Motor neuron (in vitro differentiated cells): ENCODE results near the gene BICRAL. TPM values are rescaled to one million over a fixed set of nuclear protein-coding genes. Genes with fewer than 3 reads are reported as not detected.
"Not testable (repeated sequence)": the region's sequence is repeated elsewhere in the genome, so short reads cannot be mapped to it uniquely, and the experiment has no call there.

Experiments
- ATAC-seq, 8 experiments: fragments of 200-7000 bp; cut with Tn5 transposase; replicated peaks in 6 of 8; 2 replicates each; pipeline ENCODE4 v1.8.0; 2021; ENCODE audit warnings: mild to moderate bottlenecking in 8 of 8, moderate library complexity in 8 of 8
- H3K27ac ChIP-seq, 2 donors: fragments of 250-450 bp; sonication (Bioruptor Pico); 2 replicates each; pipeline ENCODE4 v1.9.0; 2021; ENCODE audit warnings: antibody characterized with exemption in 2 of 2, mild to moderate bottlenecking in 2 of 2, moderate library complexity in 1 of 2
- H3K4me1 ChIP-seq, 2 donors: fragments of 250-450 bp; sonication (Bioruptor Pico); replicated peaks in 1 of 2; 2 replicates each; pipeline ENCODE4 v1.6.1; 2021; ENCODE audit warnings: antibody characterized with exemption in 2 of 2, mild to moderate bottlenecking in 2 of 2, moderate library complexity in 1 of 2
- H3K4me3 ChIP-seq, 5 donors: fragments of 250-450 bp; sonication (Bioruptor Pico); 2 replicates each; pipeline ENCODE4 v1.9.0; 2021; ENCODE audit warnings: antibody characterized with exemption in 5 of 5, mild to moderate bottlenecking in 5 of 5, moderate library complexity in 4 of 5
- WGBS, 10 experiments: fragments of 450-650 bp; shearing (Covaris generic); methylation state at CpG; one replicate each; pipeline ENCODE4 v1.0.0; 2022; 5-methylcytosine and 5-hydroxymethylcytosine counted together
- in situ Hi-C, 9 experiments: fragments of 400-800 bp; cut with MboI; loops; one replicate each; pipeline ENCODE4 v1.15.0; 2021; ENCODE audit warnings: low sequenced_read_pairs in 9 of 9, low pct_unique_long_range_greater_than_20kb in 2 of 9; ENCODE audit not compliant: unreplicated experiment in 9 of 9
- total RNA-seq, 8 experiments: library from RNA; unstranded; fragments of 300-600 nt; gene quantifications; 2 replicates each; pipeline versions ENCODE4 v1.2.3 to v1.2.4, GENCODE V29; 2022

Gene BICRAL
- total RNA-seq, 8 experiments from 2014 or later: 4.0 to 10.4 (median 8.8) TPM

DNA sequence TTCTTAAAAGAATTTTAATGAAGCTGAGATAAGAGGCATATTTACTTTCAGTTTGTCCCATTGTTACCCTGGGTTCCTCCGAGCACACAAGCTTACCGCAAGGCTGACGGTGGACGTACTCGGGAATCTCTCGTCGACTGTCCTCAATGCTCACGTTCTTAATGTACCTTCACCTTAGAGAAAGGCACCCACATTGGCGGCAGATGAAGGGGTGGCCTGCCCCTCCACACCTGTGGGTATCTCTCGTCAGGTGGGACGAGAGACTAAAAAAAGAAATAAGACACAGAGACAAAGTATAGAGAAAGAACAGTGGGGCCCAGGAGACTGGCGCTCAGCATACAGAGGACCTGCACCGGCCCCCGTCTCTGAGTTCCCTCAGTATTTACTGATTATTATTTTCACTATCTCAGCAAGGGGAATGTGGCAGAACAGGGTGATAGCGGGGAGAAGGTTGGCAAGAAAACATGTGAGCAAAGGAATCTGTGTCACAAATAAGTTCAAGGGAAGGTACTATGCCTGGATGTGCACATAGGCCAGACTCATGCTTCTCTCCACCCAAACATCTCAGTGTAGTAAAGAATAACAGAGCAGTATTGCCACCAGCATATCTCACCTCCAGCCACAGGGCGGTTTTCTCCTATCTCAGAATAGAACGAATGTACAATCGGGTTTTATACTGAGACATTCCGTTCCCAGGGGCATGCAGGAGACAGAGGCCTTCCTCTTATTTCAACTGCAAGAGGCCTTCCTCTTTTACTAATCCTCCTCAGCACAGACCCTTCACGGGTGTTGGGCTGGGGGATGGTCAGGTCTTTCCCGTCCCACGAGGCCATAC, 120.8 kb downstream of the BICRAL start:
- not testable (repeated sequence) for H3K4me3 ChIP-seq, ATAC-seq, H3K27ac ChIP-seq
- WGBS, 10 experiments: 80 to 100% (median 87%) methylated on average over 1 to 13 of the region's 22 CpGs; no CpG with 5 or more reads in 2 of the 10 experiments
- peaks cover 3 to 14% of the 10 kb centered on the region in 2 donors for H3K4me1 ChIP-seq
- in situ Hi-C loops: loop anchor here in 3 of 9 experiments (25.0 kb wide), 2 partner anchors 110 to 235 kb away; partner anchors contain the start of genes KLHDC3 (in 1 of the 3), MEA1 (in 1 of the 3) and RRP36 (in 1 of the 3)

DNA sequence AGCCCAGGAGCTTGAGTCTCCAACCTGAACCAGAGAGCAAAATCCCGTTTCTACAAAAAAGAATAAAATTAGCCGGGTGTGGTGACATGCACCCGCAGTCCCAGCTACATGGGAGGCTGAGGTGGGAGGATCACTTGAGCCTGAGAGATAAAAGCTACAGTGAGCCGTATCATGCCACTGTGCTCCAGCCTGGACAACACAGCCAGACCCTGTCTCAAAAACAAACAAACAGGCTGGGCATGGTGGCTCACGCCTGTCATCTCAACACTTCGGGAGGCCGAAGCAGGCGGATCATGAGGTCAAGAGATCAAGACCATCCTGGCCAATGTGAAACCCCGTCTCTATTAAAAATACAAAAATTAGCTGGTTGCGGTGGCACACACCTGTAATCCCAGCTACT, 122.6 kb downstream of the BICRAL start:
- WGBS, 10 experiments: 80 to 100% (median 90%) methylated on average over 2 to 10 of the region's 10 CpGs; no CpG with 5 or more reads in 2 of the 10 experiments
- in situ Hi-C loops: loop anchor here in 3 of 9 experiments (25.0 kb wide), 2 partner anchors 108 to 233 kb away; partner anchors contain the start of genes KLHDC3 (in 1 of the 3), MEA1 (in 1 of the 3) and RRP36 (in 1 of the 3)
- Histone ChIP-seq H3K27ac (no peak overlapping the region), H3K4me1 (peaks cover 3 to 9% of the 10 kb centered on the region in 2 donors), H3K4me3 (no peak overlapping the region)
- no peak for ATAC-seq

DNA sequence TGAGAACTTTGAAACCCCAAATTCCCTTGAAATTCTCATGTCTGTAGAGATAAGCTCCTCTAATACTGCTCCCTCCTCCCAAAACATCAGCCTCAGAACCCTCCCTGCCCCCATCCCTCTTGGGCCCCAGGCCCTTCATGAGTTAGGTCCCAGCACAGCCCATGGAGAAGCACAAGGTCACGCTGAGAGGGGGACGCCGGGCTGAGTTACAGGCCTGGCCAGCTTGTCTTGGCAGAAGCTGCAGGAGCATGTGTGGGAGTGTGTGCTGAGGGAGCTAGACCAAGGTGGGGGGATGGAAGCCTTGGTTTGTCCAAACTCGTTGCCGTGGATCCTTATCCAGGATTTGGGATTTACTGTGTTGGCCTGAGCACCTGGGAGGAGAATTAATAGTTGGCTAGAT, 125.5 kb downstream of the BICRAL start:
- 83 to 93% (median 90%) methylated on average over 2 of the region's 5 CpGs; no CpG with 5 or more reads in 7 of the 10 experiments for WGBS, 10 experiments
- no peaks in the 10 kb centered on the region for H3K4me1 ChIP-seq
- no peak overlapping the region for H3K27ac ChIP-seq
- no peak for ATAC-seq
- H3K4me3 ChIP-seq: no peak overlapping the region
- in situ Hi-C loops: loop anchor here in 3 of 9 experiments (25.0 kb wide), 2 partner anchors 105 to 230 kb away; partner anchors contain the start of genes KLHDC3 (in 1 of the 3), MEA1 (in 1 of the 3) and RRP36 (in 1 of the 3)

DNA sequence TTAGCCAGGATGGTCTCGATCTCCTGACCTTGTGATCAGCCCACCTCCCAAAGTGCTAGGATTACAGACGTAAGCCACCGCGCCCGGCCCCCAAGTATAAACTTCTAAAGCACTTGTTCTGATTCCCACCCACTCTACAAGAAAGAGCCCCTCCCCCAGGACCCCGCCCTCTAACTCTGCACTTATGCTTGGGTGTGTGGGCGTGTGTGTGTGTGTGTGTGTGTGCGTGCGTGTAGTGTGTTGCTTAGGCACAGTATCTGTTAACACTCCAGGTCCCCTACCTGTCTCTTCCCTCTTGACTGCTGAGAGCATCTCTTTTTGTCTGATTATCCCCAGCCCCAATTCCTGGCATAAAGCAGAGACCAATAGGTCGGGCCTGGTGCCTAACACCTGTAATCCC, 128.0 kb downstream of the BICRAL start:
- in situ Hi-C loops: loop anchor here in 3 of 9 experiments (25.0 kb wide), 2 partner anchors 102 to 227 kb away; partner anchors contain the start of genes KLHDC3 (in 1 of the 3), MEA1 (in 1 of the 3) and RRP36 (in 1 of the 3)
- no peak overlapping the region for H3K4me3 ChIP-seq
- no peaks in the 10 kb centered on the region for H3K4me1 ChIP-seq
- ATAC-seq: no peak
- WGBS, 10 experiments: 89% methylated on average over 3 of the region's 10 CpGs; no CpG with 5 or more reads in 9 of the 10 experiments
- H3K27ac ChIP-seq: no peak overlapping the region

- no peak overlapping the region for H3K27ac ChIP-seq
- in situ Hi-C loops: loop anchor here in 3 of 9 experiments (25.0 kb wide), 2 partner anchors 101 to 226 kb away; partner anchors contain the start of genes KLHDC3 (in 1 of the 3), MEA1 (in 1 of the 3) and RRP36 (in 1 of the 3)
- no peaks in the 10 kb centered on the region for H3K4me1 ChIP-seq
- 0 to 39% (median 20%) methylated on average over 1 to 7 of the region's 49 CpGs; no CpG with 5 or more reads in 4 of the 10 experiments for WGBS, 10 experiments
- peak overlapping the region in 1 of 5 donors; percentile 17 for H3K4me3 ChIP-seq
- ATAC-seq: peak in 6 of 8 experiments; percentile 18 to 57 (median 32)
Observed at GRCh38 chr6:42911171-42912021, 129.5 kb downstream of the BICRAL start.

GRCh38 chr6:42914546-42914945, 132.7 kb downstream of the BICRAL start:
- no peak for ATAC-seq
- 8 to 100% (median 81%) methylated on average over 1 to 4 of the region's 4 CpGs; no CpG with 5 or more reads in 3 of the 10 experiments for WGBS, 10 experiments
- in situ Hi-C loops: loop anchor here in 3 of 9 experiments (25.0 kb wide), 2 partner anchors 98 to 223 kb away; partner anchors contain the start of genes KLHDC3 (in 1 of the 3), MEA1 (in 1 of the 3) and RRP36 (in 1 of the 3)
- no peak overlapping the region for H3K4me3 ChIP-seq
- no peaks in the 10 kb centered on the region for H3K4me1 ChIP-seq
- no peak overlapping the region for H3K27ac ChIP-seq

DNA sequence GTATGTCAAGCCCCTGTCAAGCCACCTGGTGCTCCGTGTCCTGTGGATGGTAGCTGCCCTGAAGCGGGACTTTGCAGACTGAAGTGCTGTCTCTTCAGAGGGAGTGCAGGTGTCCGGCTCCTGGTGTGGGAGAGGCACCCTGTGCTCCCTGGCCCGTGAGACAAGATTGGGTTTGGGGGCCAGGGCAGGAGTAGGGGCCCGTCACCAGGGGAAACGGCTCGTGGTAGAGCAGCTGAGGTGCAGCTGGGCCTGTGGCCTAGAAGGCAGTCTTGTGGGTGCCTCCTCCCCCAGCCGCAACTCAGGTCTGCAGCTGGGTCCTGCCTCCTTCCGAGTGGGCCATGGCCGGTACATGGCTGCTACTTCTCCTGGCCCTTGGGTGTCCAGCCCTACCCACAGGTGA, 133.9 kb downstream of the BICRAL start, which contains the start of gene PTCRA:
Gene PTCRA, plus strand, starts transcription at position 322 of the 400 bp plus-strand sequence. Its CDS starts 17 bp downstream, at position 339.
- ATAC-seq: no peak
- H3K27ac ChIP-seq: no peak within 1 kb of the TSS
- H3K4me3 ChIP-seq: no peak within 1 kb of the TSS
- 0 to 75% (median 40%) methylated on average over 1 to 6 of the region's 10 CpGs; no CpG with 5 or more reads in 7 of the 10 experiments for WGBS, 10 experiments
- in situ Hi-C loops: loop anchor here in 3 of 9 experiments (25.0 kb wide), 2 partner anchors 97 to 222 kb away; partner anchors contain the start of genes KLHDC3 (in 1 of the 3), MEA1 (in 1 of the 3) and RRP36 (in 1 of the 3)
- no peaks in the 10 kb centered on the region for H3K4me1 ChIP-seq

GRCh38 chr6:42916288-42916687, 134.4 kb downstream of the BICRAL start:
- 67 to 100% methylated on average over 1 of the region's 1 CpG; no CpG with 5 or more reads in 8 of the 10 experiments for WGBS, 10 experiments
- H3K27ac ChIP-seq: no peak overlapping the region

More at GRCh38 chr6:42916288-42916687, 134.4 kb downstream of the BICRAL start:
- H3K4me3 ChIP-seq: no peak overlapping the region
- no peak for ATAC-seq
- no peaks in the 10 kb centered on the region for H3K4me1 ChIP-seq
- in situ Hi-C loops: loop anchor here in 3 of 9 experiments (25.0 kb wide), 2 partner anchors 96 to 221 kb away; partner anchors contain the start of genes KLHDC3 (in 1 of the 3), MEA1 (in 1 of the 3) and RRP36 (in 1 of the 3)

Other genes starting within 250 kb of the BICRAL start
- 10 to 100 TPM; 13.4 to 38.9 (median 19.0) TPM for gene UBR2, start 218.0 kb upstream of the BICRAL start, total RNA-seq
- 1 to 10 TPM in 3 of 8 experiments, under 1 TPM in 5; 0.11 to 1.9 (median 0.51) TPM for gene PRPH2, start 59.5 kb upstream of the BICRAL start, total RNA-seq
- gene TBCC, start 35.9 kb upstream of the BICRAL start, total RNA-seq: 10 to 100 TPM; 24.5 to 47.9 (median 34.5) TPM
- gene RPL7L1, start 97.6 kb downstream of the BICRAL start, total RNA-seq: 100 to 1,000 TPM in 5 of 8 experiments, 10 to 100 TPM in 3; 69.1 to 186 (median 109) TPM
- under 1 TPM in 1 of 8 experiments, not detected in 7; 0.45 TPM for gene PTCRA, start 134.0 kb downstream of the BICRAL start, total RNA-seq
- 10 to 100 TPM; 29.6 to 49.1 (median 33.4) TPM for gene CNPY3, start 147.4 kb downstream of the BICRAL start, total RNA-seq
- under 1 TPM in 6 of 8 experiments, not detected in 2; 0.11 to 0.62 (median 0.38) TPM for gene GNMT, start 178.7 kb downstream of the BICRAL start, total RNA-seq
- gene PEX6, start 197.1 kb downstream of the BICRAL start, total RNA-seq: 10 to 100 TPM in 7 of 8 experiments, 1 to 10 TPM in 1; 8.6 to 24.3 (median 18.0) TPM
- 10 to 100 TPM; 18.4 to 40.4 (median 29.4) TPM for gene PPP2R5D, start 202.5 kb downstream of the BICRAL start, total RNA-seq
- 100 to 1,000 TPM in 2 of 8 experiments, 10 to 100 TPM in 6; 47.7 to 111 (median 72.7) TPM for gene MEA1, start 231.9 kb downstream of the BICRAL start, total RNA-seq
- gene KLHDC3, start 232.2 kb downstream of the BICRAL start, total RNA-seq: 100 to 1,000 TPM in 4 of 8 experiments, 10 to 100 TPM in 4; 63.1 to 135 (median 100) TPM
- 10 to 100 TPM; 44.1 to 85.0 (median 65.1) TPM for gene RRP36, start 239.6 kb downstream of the BICRAL start, total RNA-seq